Measurements from ENCODE around the gene LY6G5C.

- TF ChIP-seq EZH2 (IDR thresholded peaks at IDR 0.05; ENCODE audit: borderline replicate concordance, insufficient read depth, low read depth, low read length, poor library complexity, severe bottlenecking) (no peak), CTCF (IDR thresholded peaks at IDR 0.05) (no peak)
Measured at GRCh38 chr6:31640612-31641011, 40.3 kb downstream of the LY6G5C start.

Measured in B cell (primary cell).